Mesothelial cell of epicardium (in vitro differentiated cells): ENCODE results near the gene KCTD4. TPM values are rescaled to one million over a fixed set of nuclear protein-coding genes. Genes with fewer than 3 reads are reported as not detected.
A peak's percentile ranks its signal among the peaks of the same experiment; 100 is the strongest.

ENCODE experiments used
- DNase-seq, 2 experiments: peaks; one replicate each; pipeline ENCODE4 v3.0.0; 2021; ENCODE audit warnings: low spot score in 2 of 2; ENCODE audit not compliant: unreplicated experiment in 2 of 2
- H3K27ac Mint-ChIP-seq: 2 replicates; pipeline ENCODE4 v1.8.0; 2021; ENCODE audit warnings: mixed read lengths
- H3K27me3 Mint-ChIP-seq: 2 replicates; pipeline ENCODE4 v1.8.0; 2021; ENCODE audit warnings: low read depth, mixed read lengths
- H3K36me3 Mint-ChIP-seq: 2 replicates; pipeline ENCODE4 v1.8.0; 2021; ENCODE audit warnings: mixed read lengths
- H3K4me1 Mint-ChIP-seq: 2 replicates; pipeline ENCODE4 v1.8.0; 2021; ENCODE audit warnings: mixed read lengths
- H3K4me3 Mint-ChIP-seq: 2 replicates; pipeline ENCODE4 v1.8.0; 2021; ENCODE audit warnings: mild to moderate bottlenecking, moderate library complexity, mixed read lengths
- H3K9me3 Mint-ChIP-seq: 2 replicates; pipeline ENCODE4 v1.8.0; 2021; ENCODE audit warnings: mixed read lengths
- total RNA-seq: library from RNA; stranded (reverse); gene quantifications from 3 replicates; pipeline ENCODE4 v1.2.1, GENCODE V29; 2021
- TF ChIP-seq, protein P1 (sequence below): fragments of 200-600 bp; sonication (generic); IDR thresholded peaks from one replicate; pipeline ENCODE4 v1.5.0; 2021; ENCODE audit warnings: antibody characterized with exemption; ENCODE audit not compliant: unreplicated experiment

Gene KCTD4
- total RNA-seq, 1 donor from 2014 or later: not detected

- H3K4me3 Mint-ChIP-seq: no peak overlapping the region
- H3K36me3 Mint-ChIP-seq: peaks cover 28% of the 10 kb centered on the region
- no peak for DNase-seq
- H3K4me1 Mint-ChIP-seq: peaks cover 19% of the 10 kb centered on the region
- peaks cover 2% of the 10 kb centered on the region for H3K9me3 Mint-ChIP-seq
- TF ChIP-seq, protein P1, sequence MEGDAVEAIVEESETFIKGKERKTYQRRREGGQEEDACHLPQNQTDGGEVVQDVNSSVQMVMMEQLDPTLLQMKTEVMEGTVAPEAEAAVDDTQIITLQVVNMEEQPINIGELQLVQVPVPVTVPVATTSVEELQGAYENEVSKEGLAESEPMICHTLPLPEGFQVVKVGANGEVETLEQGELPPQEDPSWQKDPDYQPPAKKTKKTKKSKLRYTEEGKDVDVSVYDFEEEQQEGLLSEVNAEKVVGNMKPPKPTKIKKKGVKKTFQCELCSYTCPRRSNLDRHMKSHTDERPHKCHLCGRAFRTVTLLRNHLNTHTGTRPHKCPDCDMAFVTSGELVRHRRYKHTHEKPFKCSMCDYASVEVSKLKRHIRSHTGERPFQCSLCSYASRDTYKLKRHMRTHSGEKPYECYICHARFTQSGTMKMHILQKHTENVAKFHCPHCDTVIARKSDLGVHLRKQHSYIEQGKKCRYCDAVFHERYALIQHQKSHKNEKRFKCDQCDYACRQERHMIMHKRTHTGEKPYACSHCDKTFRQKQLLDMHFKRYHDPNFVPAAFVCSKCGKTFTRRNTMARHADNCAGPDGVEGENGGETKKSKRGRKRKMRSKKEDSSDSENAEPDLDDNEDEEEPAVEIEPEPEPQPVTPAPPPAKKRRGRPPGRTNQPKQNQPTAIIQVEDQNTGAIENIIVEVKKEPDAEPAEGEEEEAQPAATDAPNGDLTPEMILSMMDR: no peak
- H3K27me3 Mint-ChIP-seq: no peaks in the 10 kb centered on the region
- peak overlapping the region; percentile 94 for H3K27ac Mint-ChIP-seq
Observed at GRCh38 chr13:45206340-45206739, 5.5 kb upstream of the KCTD4 start.

- Mint-ChIP-seq H3K9me3 (peaks cover 2% of the 10 kb centered on the region), H3K4me1 (peaks cover 24% of the 10 kb centered on the region), H3K4me3 (no peak overlapping the region), H3K27me3 (no peaks in the 10 kb centered on the region), H3K36me3 (peaks cover 20% of the 10 kb centered on the region), H3K27ac (peak overlapping the region; percentile 1)
- TF ChIP-seq, protein P1: no peak
- DNase-seq: no peak
Observed at GRCh38 chr13:45205124-45205523, 4.3 kb upstream of the KCTD4 start.

GRCh38 chr13:45199711-45200110 is 1.1 kb downstream of the KCTD4 start:
- Mint-ChIP-seq H3K4me3 (no peak overlapping the region), H3K36me3 (peaks cover 10% of the 10 kb centered on the region), H3K4me1 (peaks cover 21% of the 10 kb centered on the region), H3K27me3 (no peaks in the 10 kb centered on the region), H3K27ac (no peak overlapping the region), H3K9me3 (peaks cover 2% of the 10 kb centered on the region)
- DNase-seq: no peak
- TF ChIP-seq, protein P1: no peak

- Mint-ChIP-seq H3K27ac (no peak overlapping the region), H3K27me3 (no peaks in the 10 kb centered on the region), H3K4me3 (no peak overlapping the region), H3K36me3 (peaks cover 10% of the 10 kb centered on the region), H3K9me3 (peaks cover 2% of the 10 kb centered on the region), H3K4me1 (peaks cover 23% of the 10 kb centered on the region)
- TF ChIP-seq, protein P1: no peak
- no peak for DNase-seq
Observed at GRCh38 chr13:45198924-45199323, 1.9 kb downstream of the KCTD4 start.

DNA sequence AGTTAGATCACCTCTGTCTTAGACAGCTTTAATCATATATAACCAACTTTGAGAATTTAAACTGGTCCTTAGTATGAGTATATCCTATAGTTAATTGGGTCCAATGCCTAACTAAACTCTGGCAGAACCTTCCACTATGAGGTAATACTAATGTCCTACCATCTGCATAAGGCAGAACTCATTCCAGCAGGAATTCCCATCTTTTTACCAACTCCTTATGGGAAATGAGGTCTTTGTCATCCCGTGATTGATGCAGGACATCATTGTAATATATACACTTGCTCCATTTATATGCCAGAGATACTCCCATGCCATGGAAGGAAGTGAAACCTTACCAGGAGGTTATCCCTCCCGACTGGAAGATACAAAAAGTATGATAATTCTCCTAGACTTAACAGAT is 2.8 kb downstream of the KCTD4 start:
- Mint-ChIP-seq H3K4me3 (no peak overlapping the region), H3K27ac (no peak overlapping the region), H3K36me3 (peaks cover 10% of the 10 kb centered on the region), H3K9me3 (peaks cover 2% of the 10 kb centered on the region), H3K27me3 (no peaks in the 10 kb centered on the region), H3K4me1 (peaks cover 23% of the 10 kb centered on the region)
- no peak for DNase-seq
- TF ChIP-seq, protein P1: no peak

- H3K27me3 Mint-ChIP-seq: no peaks in the 10 kb centered on the region
- no peak for DNase-seq
- H3K36me3 Mint-ChIP-seq: peaks cover 2% of the 10 kb centered on the region
- TF ChIP-seq, protein P1: no peak
- no peaks in the 10 kb centered on the region for H3K9me3 Mint-ChIP-seq
- H3K4me1 Mint-ChIP-seq: peaks cover 23% of the 10 kb centered on the region
- H3K27ac Mint-ChIP-seq: peak overlapping the region; percentile 89
- no peak overlapping the region for H3K4me3 Mint-ChIP-seq
Observed at GRCh38 chr13:45196622-45197021, 4.2 kb downstream of the KCTD4 start.
